ENCODE data around the gene ZNF75A. TPM values are rescaled to one million over a fixed set of nuclear protein-coding genes. Genes with fewer than 3 reads are reported as not detected.

The ZNF75A gene
- total and polyA plus RNA-seq, 4 donors = 4.9 to 17.2 (median 9.8) TPM

GRCh38 chr16:3355589-3355988 is 50.3 kb downstream of the ZNF75A start, which contains the start of gene OR2C1:
OR2C1 (plus strand) TSS chr16:3355889; CDS start chr16:3355941, 52 bp downstream.
- no peak within 1 kb of the TSS for H3K27ac ChIP-seq (ENCODE audit: low read depth in 1 of 2, low read length in 2 of 2)
- H3K27me3 ChIP-seq (ENCODE audit: control insufficient read depth in 4 of 4, insufficient read depth in 4 of 4, low read length in 3 of 4) = no peaks in the 10 kb centered on the region
- peaks cover 1 to 10% (median 7%) of the 10 kb centered on the region in 4 donors for H3K9me3 ChIP-seq (ENCODE audit: control insufficient read depth in 4 of 4, low read length in 3 of 4)
- H3K9ac ChIP-seq (ENCODE audit: low read depth in 1 of 2, low read length in 2 of 2) = no peak within 1 kb of the TSS
- peak within 1 kb of the TSS in 2 of 3 donors; percentile 23 to 44 for H3K4me3 ChIP-seq (ENCODE audit: low read depth in 1 of 3, low read length in 3 of 3)
- WGBS = 68% methylated on average over 3 of the region's 3 CpGs
- no peaks in the 10 kb centered on the region for H3K4me1 ChIP-seq (ENCODE audit: control insufficient read depth in 4 of 4, insufficient read depth in 4 of 4, low read length in 3 of 4)
- no peaks in the 10 kb centered on the region for H3K36me3 ChIP-seq (ENCODE audit: control insufficient read depth in 4 of 4, insufficient read depth in 3 of 4, low read depth in 1 of 4, low read length in 3 of 4)
- DNase-seq (ENCODE audit: low spot score) = no peak
- TF ChIP-seq MAX (IDR thresholded peaks at IDR 0.05) = no peak
- TF ChIP-seq JUND (IDR thresholded peaks at IDR 0.05) = no peak
- TF ChIP-seq, protein P1, sequence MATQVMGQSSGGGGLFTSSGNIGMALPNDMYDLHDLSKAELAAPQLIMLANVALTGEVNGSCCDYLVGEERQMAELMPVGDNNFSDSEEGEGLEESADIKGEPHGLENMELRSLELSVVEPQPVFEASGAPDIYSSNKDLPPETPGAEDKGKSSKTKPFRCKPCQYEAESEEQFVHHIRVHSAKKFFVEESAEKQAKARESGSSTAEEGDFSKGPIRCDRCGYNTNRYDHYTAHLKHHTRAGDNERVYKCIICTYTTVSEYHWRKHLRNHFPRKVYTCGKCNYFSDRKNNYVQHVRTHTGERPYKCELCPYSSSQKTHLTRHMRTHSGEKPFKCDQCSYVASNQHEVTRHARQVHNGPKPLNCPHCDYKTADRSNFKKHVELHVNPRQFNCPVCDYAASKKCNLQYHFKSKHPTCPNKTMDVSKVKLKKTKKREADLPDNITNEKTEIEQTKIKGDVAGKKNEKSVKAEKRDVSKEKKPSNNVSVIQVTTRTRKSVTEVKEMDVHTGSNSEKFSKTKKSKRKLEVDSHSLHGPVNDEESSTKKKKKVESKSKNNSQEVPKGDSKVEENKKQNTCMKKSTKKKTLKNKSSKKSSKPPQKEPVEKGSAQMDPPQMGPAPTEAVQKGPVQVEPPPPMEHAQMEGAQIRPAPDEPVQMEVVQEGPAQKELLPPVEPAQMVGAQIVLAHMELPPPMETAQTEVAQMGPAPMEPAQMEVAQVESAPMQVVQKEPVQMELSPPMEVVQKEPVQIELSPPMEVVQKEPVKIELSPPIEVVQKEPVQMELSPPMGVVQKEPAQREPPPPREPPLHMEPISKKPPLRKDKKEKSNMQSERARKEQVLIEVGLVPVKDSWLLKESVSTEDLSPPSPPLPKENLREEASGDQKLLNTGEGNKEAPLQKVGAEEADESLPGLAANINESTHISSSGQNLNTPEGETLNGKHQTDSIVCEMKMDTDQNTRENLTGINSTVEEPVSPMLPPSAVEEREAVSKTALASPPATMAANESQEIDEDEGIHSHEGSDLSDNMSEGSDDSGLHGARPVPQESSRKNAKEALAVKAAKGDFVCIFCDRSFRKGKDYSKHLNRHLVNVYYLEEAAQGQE (IDR thresholded peaks at IDR 0.05) = no peak
- TF ChIP-seq HNF4G (IDR thresholded peaks at IDR 0.05) = no peak
- no peak for TF ChIP-seq RXRA (IDR thresholded peaks at IDR 0.05)

GRCh38 chr16:3356118-3356517 is 50.8 kb downstream of the ZNF75A start:
- 75% methylated on average over 10 of the region's 10 CpGs for WGBS
- Histone ChIP-seq H3K4me3 (ENCODE audit: low read depth in 1 of 3, low read length in 3 of 3) (peak overlapping the region in 2 of 3 donors; percentile 23 to 44), H3K9ac (ENCODE audit: low read depth in 1 of 2, low read length in 2 of 2) (no peak overlapping the region), H3K27ac (ENCODE audit: low read depth in 1 of 2, low read length in 2 of 2) (no peak overlapping the region), H3K4me1 (ENCODE audit: control insufficient read depth in 4 of 4, insufficient read depth in 4 of 4, low read length in 3 of 4) (no peaks in the 10 kb centered on the region), H3K36me3 (ENCODE audit: control insufficient read depth in 4 of 4, insufficient read depth in 3 of 4, low read depth in 1 of 4, low read length in 3 of 4) (no peaks in the 10 kb centered on the region), H3K27me3 (ENCODE audit: control insufficient read depth in 4 of 4, insufficient read depth in 4 of 4, low read length in 3 of 4) (no peaks in the 10 kb centered on the region), H3K9me3 (ENCODE audit: control insufficient read depth in 4 of 4, low read length in 3 of 4) (peaks cover 1 to 11% (median 8%) of the 10 kb centered on the region in 4 donors)
- TF ChIP-seq, protein P2, sequence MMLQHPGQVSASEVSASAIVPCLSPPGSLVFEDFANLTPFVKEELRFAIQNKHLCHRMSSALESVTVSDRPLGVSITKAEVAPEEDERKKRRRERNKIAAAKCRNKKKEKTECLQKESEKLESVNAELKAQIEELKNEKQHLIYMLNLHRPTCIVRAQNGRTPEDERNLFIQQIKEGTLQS (IDR thresholded peaks at IDR 0.05) = no peak
- TF ChIP-seq MAX (IDR thresholded peaks at IDR 0.05) (no peak), NR2F2 (IDR thresholded peaks at IDR 0.05) (no peak), GABPA (IDR thresholded peaks at IDR 0.05 in 1 of 2, conservative IDR thresholded peaks at IDR 0.05 in 1 of 2) (no peak), YY1 (IDR thresholded peaks at IDR 0.05) (no peak), TAF1 (conservative IDR thresholded peaks at IDR 0.05) (no peak), FOXA1 (IDR thresholded peaks at IDR 0.05) (no peak), ZBTB33 (IDR thresholded peaks at IDR 0.05) (no peak), RAD21 (IDR thresholded peaks at IDR 0.05) (no peak), FOXA2 (IDR thresholded peaks at IDR 0.05) (no peak), RXRA (IDR thresholded peaks at IDR 0.05) (no peak), HNF4G (IDR thresholded peaks at IDR 0.05) (no peak), HNF4A (conservative IDR thresholded peaks at IDR 0.05) (no peak), JUND (IDR thresholded peaks at IDR 0.05) (no peak), EGR1 (IDR thresholded peaks at IDR 0.05; ENCODE audit: low read depth in 2 of 2) (no peak), SP1 (IDR thresholded peaks at IDR 0.05) (no peak)
- TF ChIP-seq, protein P1 (IDR thresholded peaks at IDR 0.05) = no peak
- TF ChIP-seq, protein P3, sequence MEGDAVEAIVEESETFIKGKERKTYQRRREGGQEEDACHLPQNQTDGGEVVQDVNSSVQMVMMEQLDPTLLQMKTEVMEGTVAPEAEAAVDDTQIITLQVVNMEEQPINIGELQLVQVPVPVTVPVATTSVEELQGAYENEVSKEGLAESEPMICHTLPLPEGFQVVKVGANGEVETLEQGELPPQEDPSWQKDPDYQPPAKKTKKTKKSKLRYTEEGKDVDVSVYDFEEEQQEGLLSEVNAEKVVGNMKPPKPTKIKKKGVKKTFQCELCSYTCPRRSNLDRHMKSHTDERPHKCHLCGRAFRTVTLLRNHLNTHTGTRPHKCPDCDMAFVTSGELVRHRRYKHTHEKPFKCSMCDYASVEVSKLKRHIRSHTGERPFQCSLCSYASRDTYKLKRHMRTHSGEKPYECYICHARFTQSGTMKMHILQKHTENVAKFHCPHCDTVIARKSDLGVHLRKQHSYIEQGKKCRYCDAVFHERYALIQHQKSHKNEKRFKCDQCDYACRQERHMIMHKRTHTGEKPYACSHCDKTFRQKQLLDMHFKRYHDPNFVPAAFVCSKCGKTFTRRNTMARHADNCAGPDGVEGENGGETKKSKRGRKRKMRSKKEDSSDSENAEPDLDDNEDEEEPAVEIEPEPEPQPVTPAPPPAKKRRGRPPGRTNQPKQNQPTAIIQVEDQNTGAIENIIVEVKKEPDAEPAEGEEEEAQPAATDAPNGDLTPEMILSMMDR (IDR thresholded peaks at IDR 0.05; ENCODE audit: low read depth, low read length, missing input control) = no peak
- no peak for DNase-seq (ENCODE audit: low spot score)

Data from liver (tissue), 9 donors.